Small intestine (tissue), 7 donors: ENCODE results near the gene CGB8. TPM values are rescaled to one million over a fixed set of nuclear protein-coding genes. Genes with fewer than 3 reads are reported as not detected.

ENCODE experiments used
- DNase-seq, 2 donors: peaks; one replicate each; pipeline versions ENCODE4 v3.0.0 to v3.0.0-alpha.2; 2013
- FAIRE-seq: peaks from 2 replicates; lab custom pipeline; 2012; peaks lifted over from hg19 to GRCh38; lab: Jason Lieb, UNC
- H3K27ac ChIP-seq, 3 donors: one replicate each; pipeline ENCODE4 v1.5.1; 2013; ENCODE audit warnings: low read length in 2 of 3, mild to moderate bottlenecking in 2 of 3, control low read depth in 1 of 3, inconsistent platforms in 1 of 3, low read depth in 1 of 3, moderate library complexity in 1 of 3
- H3K27me3 ChIP-seq, 3 donors: one replicate each; pipeline ENCODE4 v1.6.1; 2013; ENCODE audit warnings: low read length in 3 of 3, inconsistent platforms in 1 of 3; ENCODE audit not compliant: control insufficient read depth in 3 of 3, insufficient read depth in 3 of 3
- H3K36me3 ChIP-seq, 3 donors: one replicate each; pipeline ENCODE4 v1.6.1; 2013; ENCODE audit warnings: low read length in 3 of 3, inconsistent platforms in 1 of 3, low read depth in 1 of 3, mild to moderate bottlenecking in 1 of 3, moderate library complexity in 1 of 3; ENCODE audit not compliant: control insufficient read depth in 3 of 3, insufficient read depth in 2 of 3
- H3K4me1 ChIP-seq, 3 donors: one replicate each; pipeline ENCODE4 v1.6.1; 2013; ENCODE audit warnings: low read length in 2 of 3, inconsistent platforms in 1 of 3, low read depth in 1 of 3, mild to moderate bottlenecking in 1 of 3, moderate library complexity in 1 of 3; ENCODE audit not compliant: control insufficient read depth in 3 of 3, insufficient read depth in 2 of 3
- H3K4me3 ChIP-seq, 3 donors: one replicate each; pipeline ENCODE4 v1.5.1; 2013; ENCODE audit warnings: low read length in 3 of 3, control low read depth in 1 of 3, inconsistent platforms in 1 of 3, low read depth in 1 of 3, mild to moderate bottlenecking in 1 of 3, moderate library complexity in 1 of 3
- H3K9me3 ChIP-seq, 2 donors: one replicate each; pipeline ENCODE4 v1.6.1; 2013; ENCODE audit warnings: low read depth in 1 of 2, low read length in 1 of 2; ENCODE audit not compliant: control insufficient read depth in 2 of 2, insufficient read depth in 1 of 2
- WGBS, 3 donors: extraction: QIAGEN DNeasy Blood & Tissue Kit; methylation state at CpG; one replicate each; pipeline ENCODE4 v1.1.7; 2013; 5-methylcytosine and 5-hydroxymethylcytosine counted together
- polyA plus RNA-seq, 4 donors: library from polyadenylated mRNA; stranded (reverse) in 3 of 4; unstranded in 1 of 4; fragments of 200-250 nt in 3 of 4; fragments of 120-200 nt in 1 of 4; gene quantifications; one replicate each; pipeline versions ENCODE4 v1.2.1 to v1.2.3, GENCODE V29; 2013
- donor health status: healthy with polysubstance abuse.
- donor health status: control.
- donor health status: control.
- donor health status: Bipolar disorder and iron deficiency.
- donor health status: healthy.

CGB8 gene
- polyA plus RNA-seq, 4 donors = not detected

- no peaks in the 10 kb centered on the region for H3K4me1 ChIP-seq
- no peaks in the 10 kb centered on the region for H3K27me3 ChIP-seq
- H3K36me3 ChIP-seq = peaks cover 5 to 79% (median 15%) of the 10 kb centered on the region in 3 donors
- WGBS, 3 donors = 90 to 93% (median 93%) methylated on average over 15 to 17 of the region's 17 CpGs
- H3K9me3 ChIP-seq = no peaks in the 10 kb centered on the region
- FAIRE-seq = no peak
- DNase-seq = no peak
- H3K27ac ChIP-seq = no peak overlapping the region
- no peak overlapping the region for H3K4me3 ChIP-seq
These were observed 37.7 kb downstream of the CGB8 start for GRCh38 chr19:49011194-49011593.

- 91 to 93% (median 93%) methylated on average over 18 of the region's 18 CpGs for WGBS, 3 donors
- no peak for FAIRE-seq
These were observed 38.5 kb downstream of the CGB8 start for GRCh38 chr19:49010453-49010852.

GRCh38 chr19:49009828-49010227 is 39.1 kb downstream of the CGB8 start:
- DNase-seq = no peak
- Histone ChIP-seq H3K27me3 (no peaks in the 10 kb centered on the region), H3K27ac (no peak overlapping the region), H3K4me1 (no peaks in the 10 kb centered on the region), H3K36me3 (peaks cover 0 to 77% (median 17%) of the 10 kb centered on the region in 3 donors), H3K9me3 (no peaks in the 10 kb centered on the region), H3K4me3 (no peak overlapping the region)
- 90 to 95% (median 94%) methylated on average over 15 to 18 of the region's 18 CpGs for WGBS, 3 donors
- FAIRE-seq = no peak

More at GRCh38 chr19:49010453-49010852, 38.5 kb downstream of the CGB8 start:
- H3K4me1 ChIP-seq = no peaks in the 10 kb centered on the region
- H3K36me3 ChIP-seq = peaks cover 3 to 78% (median 17%) of the 10 kb centered on the region in 3 donors
- no peak for DNase-seq
- H3K27ac ChIP-seq = no peak overlapping the region
- no peaks in the 10 kb centered on the region for H3K9me3 ChIP-seq
- no peaks in the 10 kb centered on the region for H3K27me3 ChIP-seq
- no peak overlapping the region for H3K4me3 ChIP-seq

GRCh38 chr19:49006905-49007304 is 42.0 kb downstream of the CGB8 start:
- H3K36me3 ChIP-seq = peaks cover 4 to 77% (median 25%) of the 10 kb centered on the region in 3 donors
- no peak overlapping the region for H3K4me3 ChIP-seq
- FAIRE-seq (no peak), DNase-seq (no peak)
- H3K9me3 ChIP-seq = no peaks in the 10 kb centered on the region
- no peaks in the 10 kb centered on the region for H3K4me1 ChIP-seq
- 96 to 98% (median 97%) methylated on average over 22 of the region's 22 CpGs for WGBS, 3 donors
- H3K27me3 ChIP-seq = no peaks in the 10 kb centered on the region
- no peak overlapping the region for H3K27ac ChIP-seq

GRCh38 chr19:49004964-49005614 is 43.8 kb downstream of the CGB8 start:
- Histone ChIP-seq H3K36me3 (peaks cover 4 to 63% (median 20%) of the 10 kb centered on the region in 3 donors), H3K4me3 (no peak overlapping the region), H3K9me3 (no peaks in the 10 kb centered on the region), H3K4me1 (no peaks in the 10 kb centered on the region), H3K27ac (no peak overlapping the region), H3K27me3 (no peaks in the 10 kb centered on the region)
- DNase-seq (no peak), FAIRE-seq (no peak)
- WGBS, 3 donors = 93 to 95% (median 94%) methylated on average over 7 of the region's 7 CpGs

- H3K4me1 ChIP-seq = no peaks in the 10 kb centered on the region
- H3K27ac ChIP-seq = no peak overlapping the region
- H3K9me3 ChIP-seq = no peaks in the 10 kb centered on the region
- H3K4me3 ChIP-seq = no peak overlapping the region
- 97 to 99% (median 98%) methylated on average over 15 of the region's 15 CpGs for WGBS, 3 donors
- H3K36me3 ChIP-seq = peaks cover 4 to 63% (median 15%) of the 10 kb centered on the region in 3 donors
- DNase-seq (no peak), FAIRE-seq (no peak)
- no peaks in the 10 kb centered on the region for H3K27me3 ChIP-seq
These were observed 44.8 kb downstream of the CGB8 start for GRCh38 chr19:49004133-49004532.

GRCh38 chr19:48999481-49000325 is 49.2 kb downstream of the CGB8 start:
- FAIRE-seq (no peak), DNase-seq (peak; percentile 64 to 65)
- Histone ChIP-seq H3K36me3 (peaks cover 4 to 45% (median 7%) of the 10 kb centered on the region in 3 donors), H3K9me3 (no peaks in the 10 kb centered on the region), H3K4me1 (peaks cover 0 to 3% (median 0%) of the 10 kb centered on the region in 3 donors), H3K4me3 (no peak overlapping the region), H3K27ac (no peak overlapping the region), H3K27me3 (no peaks in the 10 kb centered on the region)
- WGBS, 3 donors = 60 to 66% (median 64%) methylated on average over 16 of the region's 16 CpGs

- no peaks in the 10 kb centered on the region for H3K27me3 ChIP-seq
- peaks cover 0 to 9% (median 0%) of the 10 kb centered on the region in 3 donors for H3K4me1 ChIP-seq
- 73 to 76% (median 73%) methylated on average over 5 of the region's 5 CpGs for WGBS, 3 donors
- no peaks in the 10 kb centered on the region for H3K9me3 ChIP-seq
- H3K27ac ChIP-seq = no peak overlapping the region
- DNase-seq = peak; percentile 48 to 58
- H3K4me3 ChIP-seq = no peak overlapping the region
- H3K36me3 ChIP-seq = peaks cover 0 to 29% (median 1%) of the 10 kb centered on the region in 3 donors
- no peak for FAIRE-seq
These were observed 50.9 kb downstream of the CGB8 start for GRCh38 chr19:48997972-48998371.
